EL (cell line): ENCODE measurements around the gene ARPC2.
"Not testable (repeated sequence)": the region's sequence is repeated elsewhere in the genome, so short reads cannot be mapped to it uniquely, and the experiment has no call there.

ENCODE experiments used
- DNase-seq: peaks from one replicate; pipeline ENCODE4 v3.0.0-alpha.2; 2016

Gene ARPC2

GRCh38 chr2:218216674-218217359 lies at the start of gene ARPC2:
Gene ARPC2, plus strand, starts transcription at chr2:218217189. Its CDS starts 282 bp downstream, at chr2:218217471.
- peak; percentile 95 for DNase-seq

- DNase-seq: no peak
Measured at GRCh38 chr2:218168016-218168415, 49.0 kb upstream of the ARPC2 start.

- DNase-seq: peak; percentile 51
Measured at GRCh38 chr2:218168635-218169462, 48.1 kb upstream of the ARPC2 start.

- peak; percentile 13 for DNase-seq
Measured at GRCh38 chr2:218169757-218170546, 47.0 kb upstream of the ARPC2 start.

- not testable (repeated sequence) for DNase-seq
Measured at GRCh38 chr2:218171744-218172143, 45.2 kb upstream of the ARPC2 start.

GRCh38 chr2:218172845-218173244 lies 44.1 kb upstream of the ARPC2 start:
- DNase-seq: no peak

- no peak for DNase-seq
Measured at GRCh38 chr2:218179782-218180181, 37.2 kb upstream of the ARPC2 start.

- DNase-seq: no peak
Measured at GRCh38 chr2:218180467-218181114, 36.4 kb upstream of the ARPC2 start.

GRCh38 chr2:218184331-218184730 lies 32.7 kb upstream of the ARPC2 start:
- DNase-seq: no peak

- peak; percentile 68 for DNase-seq
Measured at GRCh38 chr2:218186355-218186766, 30.6 kb upstream of the ARPC2 start.

GRCh38 chr2:218186876-218187275 lies 30.1 kb upstream of the ARPC2 start:
- DNase-seq: no peak

- DNase-seq: no peak
Measured at GRCh38 chr2:218187296-218188015, 29.5 kb upstream of the ARPC2 start.

- no peak for DNase-seq
Measured at GRCh38 chr2:218188528-218188927, 28.5 kb upstream of the ARPC2 start.

- DNase-seq: no peak
Measured at GRCh38 chr2:218192902-218193430, 24.0 kb upstream of the ARPC2 start.

- DNase-seq: no peak
Measured at GRCh38 chr2:218193701-218194100, 23.3 kb upstream of the ARPC2 start.

GRCh38 chr2:218194880-218195279 lies 22.1 kb upstream of the ARPC2 start:
- DNase-seq: no peak

GRCh38 chr2:218196974-218197373 lies 20.0 kb upstream of the ARPC2 start:
- no peak for DNase-seq

GRCh38 chr2:218202266-218202665 lies 14.7 kb upstream of the ARPC2 start:
- no peak for DNase-seq

GRCh38 chr2:218209078-218209477 lies 7.9 kb upstream of the ARPC2 start:
- no peak for DNase-seq

GRCh38 chr2:218214116-218214515 lies 2.9 kb upstream of the ARPC2 start:
- DNase-seq: no peak

- no peak for DNase-seq
Measured at GRCh38 chr2:218216336-218216673, 684 bp upstream of the ARPC2 start.
